GM19025 (cell line): ENCODE data around the gene HBP1.
A peak's percentile ranks its signal among the peaks of the same experiment; 100 is the strongest.
"Not testable (repeated sequence)": the region's sequence is repeated elsewhere in the genome, so short reads cannot be mapped to it uniquely, and the experiment has no call there.

Experiments used
- ATAC-seq: cut with Tn5 transposase; IDR thresholded peaks from one replicate; pipeline ENCODE4 v1.9.1; 2021; ENCODE audit warnings: mild to moderate bottlenecking, low read depth, moderate library complexity; ENCODE audit not compliant: unreplicated experiment

Gene HBP1, protein sequence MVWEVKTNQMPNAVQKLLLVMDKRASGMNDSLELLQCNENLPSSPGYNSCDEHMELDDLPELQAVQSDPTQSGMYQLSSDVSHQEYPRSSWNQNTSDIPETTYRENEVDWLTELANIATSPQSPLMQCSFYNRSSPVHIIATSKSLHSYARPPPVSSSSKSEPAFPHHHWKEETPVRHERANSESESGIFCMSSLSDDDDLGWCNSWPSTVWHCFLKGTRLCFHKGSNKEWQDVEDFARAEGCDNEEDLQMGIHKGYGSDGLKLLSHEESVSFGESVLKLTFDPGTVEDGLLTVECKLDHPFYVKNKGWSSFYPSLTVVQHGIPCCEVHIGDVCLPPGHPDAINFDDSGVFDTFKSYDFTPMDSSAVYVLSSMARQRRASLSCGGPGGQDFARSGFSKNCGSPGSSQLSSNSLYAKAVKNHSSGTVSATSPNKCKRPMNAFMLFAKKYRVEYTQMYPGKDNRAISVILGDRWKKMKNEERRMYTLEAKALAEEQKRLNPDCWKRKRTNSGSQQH

GRCh38 chr7:107168233-107169119, at the start of gene HBP1:
HBP1 (plus strand) TSS chr7:107169003; CDS start chr7:107179894, 10,891 bp downstream.
- peak; percentile 89 for ATAC-seq

DNA sequence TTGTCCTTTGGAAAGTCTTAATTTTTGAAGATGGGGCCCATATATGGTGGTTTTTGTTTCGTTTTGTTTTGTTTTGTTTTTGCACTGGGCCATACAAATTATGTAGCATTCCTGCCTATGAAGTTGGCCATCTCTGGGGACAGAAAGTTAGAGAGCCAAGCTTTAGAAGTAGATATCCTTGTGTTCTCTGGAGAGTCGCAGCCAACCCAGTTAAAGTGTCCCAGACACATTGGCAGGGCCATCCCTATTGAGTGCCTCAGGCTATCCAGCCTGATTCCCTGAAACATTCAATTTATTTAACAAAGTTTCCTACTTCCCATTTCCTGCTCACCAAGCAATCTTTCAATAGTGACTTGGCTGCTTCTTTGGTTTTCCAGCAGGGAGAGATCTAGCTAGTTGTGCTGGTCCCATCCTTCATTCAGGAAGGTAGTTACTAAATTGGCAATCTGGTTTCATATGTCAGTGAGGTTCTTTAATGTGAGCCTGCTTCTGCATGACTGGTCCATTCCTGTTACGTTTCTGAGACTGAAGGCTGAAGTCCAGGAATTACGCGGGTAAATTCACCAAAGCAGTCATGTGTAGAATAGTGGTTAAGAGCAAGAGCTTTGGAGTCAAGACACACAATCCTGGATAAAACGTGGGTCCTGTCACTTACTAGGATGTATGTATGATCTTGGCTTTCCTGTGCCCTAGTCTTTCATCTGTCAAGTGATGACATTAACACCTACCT, 49.3 kb upstream of the HBP1 start:
- no peak for ATAC-seq

DNA sequence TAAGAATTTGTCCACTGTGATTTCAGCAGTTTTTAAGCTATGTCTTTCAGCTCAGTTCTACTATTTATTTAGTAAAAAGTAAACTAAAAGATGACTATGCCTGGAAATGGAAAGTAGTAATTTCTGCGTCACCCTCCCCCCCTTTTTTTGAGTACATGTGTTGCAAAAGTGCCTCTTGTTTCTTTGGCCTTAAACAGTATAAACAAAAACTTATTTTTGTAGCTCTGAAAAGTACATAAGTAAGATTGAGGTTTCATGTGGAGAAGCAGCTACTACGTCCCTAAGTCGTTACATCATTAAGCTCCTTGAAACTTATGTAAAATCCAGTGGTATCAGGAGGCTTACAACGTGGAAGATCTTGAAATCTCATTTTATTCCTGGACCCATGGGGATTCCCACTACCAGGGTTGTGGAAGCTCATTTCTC, 46.3 kb upstream of the HBP1 start:
- ATAC-seq = no peak

DNA sequence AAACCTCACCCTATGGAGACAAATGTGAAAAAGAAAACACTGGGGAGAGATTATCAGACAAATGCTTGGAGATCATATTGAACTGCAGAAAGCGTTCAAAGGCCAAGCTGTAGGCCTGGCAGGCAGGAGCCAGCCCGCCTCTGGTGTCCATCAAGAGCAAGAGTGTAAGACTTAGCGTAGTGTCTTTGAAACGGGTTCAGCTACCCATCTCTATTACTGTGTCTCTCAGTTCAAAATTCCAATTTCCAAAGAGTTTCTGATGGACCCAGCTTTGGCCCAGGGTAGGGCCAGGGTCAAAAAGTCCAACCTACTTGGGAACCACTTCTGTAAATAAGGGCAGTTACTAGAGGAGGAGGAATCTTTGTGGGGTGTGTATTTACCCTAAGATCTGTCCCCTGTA, 45.4 kb upstream of the HBP1 start:
- no peak for ATAC-seq

GRCh38 chr7:107125475-107125874, 43.3 kb upstream of the HBP1 start:
- no peak for ATAC-seq

GRCh38 chr7:107128217-107128616, 40.6 kb upstream of the HBP1 start:
- ATAC-seq = no peak

GRCh38 chr7:107128748-107129147, 40.1 kb upstream of the HBP1 start:
- ATAC-seq = no peak

- no peak for ATAC-seq
Observed at GRCh38 chr7:107130487-107131220, 38.1 kb upstream of the HBP1 start.

- ATAC-seq = no peak
Observed at GRCh38 chr7:107133396-107133795, 35.4 kb upstream of the HBP1 start.

- no peak for ATAC-seq
Observed at GRCh38 chr7:107138696-107139420, 29.9 kb upstream of the HBP1 start.

DNA sequence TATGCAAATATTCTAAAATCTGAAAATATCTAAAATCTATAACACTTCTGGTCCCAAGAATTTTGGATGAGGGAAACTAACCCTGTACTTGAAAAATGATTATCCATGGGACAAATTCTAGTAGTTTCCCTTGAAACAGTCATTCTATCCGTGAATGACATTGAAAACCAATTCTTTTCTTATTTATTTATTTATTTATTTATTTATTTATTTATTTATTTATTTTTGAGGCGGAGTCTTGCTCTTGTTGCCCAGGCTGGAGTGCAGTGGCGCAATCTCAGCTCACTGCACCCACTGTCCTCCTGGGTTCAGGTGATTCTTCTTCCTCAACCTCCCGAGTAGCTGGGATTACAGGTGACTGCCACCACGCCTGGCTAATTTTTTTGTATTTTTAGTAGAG, 24.9 kb upstream of the HBP1 start:
- not testable (repeated sequence) for ATAC-seq

GRCh38 chr7:107145067-107145838, 23.6 kb upstream of the HBP1 start:
- ATAC-seq = no peak

DNA sequence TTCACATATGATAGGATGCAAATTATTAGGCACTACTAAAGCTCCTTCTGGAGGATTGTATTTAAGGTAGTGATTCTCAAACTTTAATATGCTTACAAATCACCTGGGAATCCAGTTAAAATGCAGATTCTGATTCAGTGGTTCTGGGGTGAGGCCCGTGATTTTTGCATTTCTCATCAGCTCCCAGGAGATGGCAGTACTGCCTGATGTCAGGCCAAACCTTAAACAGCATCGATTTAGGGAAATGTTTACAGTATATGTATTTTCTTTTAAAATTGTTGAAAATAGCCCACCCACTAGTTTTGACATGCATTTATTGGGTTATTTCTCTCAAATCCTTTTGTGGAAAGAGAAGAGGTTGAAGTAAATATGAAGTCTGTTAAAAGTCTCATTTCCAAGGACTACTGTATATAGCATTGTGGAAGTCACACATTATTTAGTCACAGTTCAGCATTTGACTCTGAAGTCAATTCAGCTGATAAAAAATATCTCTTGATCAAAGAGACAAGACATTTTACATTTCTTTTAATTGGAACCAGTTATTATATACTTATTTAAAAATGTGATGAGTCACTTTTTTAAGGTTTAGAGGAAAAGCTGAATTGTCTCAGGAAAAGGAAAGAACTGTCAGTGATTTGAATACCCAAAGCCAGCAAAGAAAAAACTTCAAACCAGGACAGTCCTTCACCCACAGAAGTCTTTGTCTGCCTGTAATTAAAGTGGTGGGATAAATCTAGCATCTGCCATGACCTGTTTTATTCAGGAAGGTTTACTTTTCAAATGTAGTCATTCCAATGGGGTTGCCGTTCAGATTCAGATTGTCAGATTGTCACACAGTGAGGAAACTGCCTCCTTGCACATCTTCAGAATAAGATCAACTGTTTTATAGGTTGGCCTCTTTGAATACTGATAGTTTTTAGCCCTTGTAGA, 21.1 kb upstream of the HBP1 start:
- ATAC-seq = no peak

DNA sequence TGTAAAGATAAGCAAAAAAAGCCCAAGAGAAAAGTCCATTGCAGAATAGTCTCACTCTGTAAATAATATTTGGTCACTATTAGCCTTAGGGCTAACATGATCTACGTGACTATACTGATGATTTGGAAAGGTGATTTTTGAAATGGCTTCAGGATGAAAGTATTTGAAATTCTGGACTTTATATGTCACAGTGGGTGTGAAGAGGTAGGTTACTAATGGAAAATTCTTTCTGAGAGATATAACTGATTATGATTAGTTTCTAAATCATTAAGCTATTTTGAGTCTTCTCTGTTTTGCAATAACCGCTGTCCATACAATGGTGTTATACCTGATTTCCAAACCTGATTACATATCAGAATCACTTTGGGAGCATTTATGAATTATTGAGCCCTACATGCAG, 20.1 kb upstream of the HBP1 start:
- no peak for ATAC-seq

DNA sequence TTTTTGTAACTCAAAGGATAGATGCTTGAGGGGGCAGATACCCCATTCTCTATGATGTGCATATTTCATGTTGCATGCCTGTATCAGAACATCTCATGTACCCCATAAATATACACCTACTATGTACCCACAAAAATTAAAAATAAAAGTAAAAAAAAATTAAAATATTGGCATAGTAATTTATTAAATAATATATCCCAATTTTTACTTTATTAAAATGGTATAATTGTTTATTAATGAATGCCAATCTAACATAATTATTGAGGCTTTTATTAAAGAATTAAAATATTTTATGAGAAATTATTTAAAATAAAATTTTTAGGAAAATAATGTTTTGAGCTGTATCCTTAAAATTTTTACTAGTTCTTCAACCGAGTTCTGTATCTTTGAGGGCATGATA, 18.9 kb upstream of the HBP1 start:
- no peak for ATAC-seq

GRCh38 chr7:107150375-107151073, 18.3 kb upstream of the HBP1 start:
- no peak for ATAC-seq

DNA sequence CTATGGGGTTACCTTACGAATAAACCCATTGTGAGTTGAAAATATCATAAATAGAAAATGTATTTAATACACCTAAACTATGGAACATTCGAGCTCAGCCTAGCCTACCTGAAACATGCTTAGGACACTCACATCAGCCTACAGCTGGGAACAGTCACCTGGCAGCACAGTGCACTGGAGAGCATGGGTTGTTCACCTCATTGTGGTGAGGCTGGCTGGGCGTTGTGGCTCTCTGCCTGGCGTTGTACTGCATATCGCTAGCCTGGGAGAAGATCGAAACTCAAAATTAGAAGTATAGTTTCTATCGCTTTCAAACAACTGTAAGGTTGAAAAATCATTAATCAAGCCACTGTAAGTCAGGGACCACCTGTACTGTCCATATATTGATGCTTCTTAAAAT, 17.3 kb upstream of the HBP1 start:
- no peak for ATAC-seq
